GM21723 (cell line): ENCODE results near the gene SPOCK3.
"Not testable (repeated sequence)": the region's sequence is repeated elsewhere in the genome, so short reads cannot be mapped to it uniquely, and the experiment has no call there.

ENCODE experiments used
- ATAC-seq: cut with Tn5 transposase; IDR thresholded peaks from one replicate; pipeline ENCODE4 v1.9.1; 2021; ENCODE audit warnings: mild to moderate bottlenecking, moderate library complexity; ENCODE audit not compliant: unreplicated experiment

Gene SPOCK3

DNA sequence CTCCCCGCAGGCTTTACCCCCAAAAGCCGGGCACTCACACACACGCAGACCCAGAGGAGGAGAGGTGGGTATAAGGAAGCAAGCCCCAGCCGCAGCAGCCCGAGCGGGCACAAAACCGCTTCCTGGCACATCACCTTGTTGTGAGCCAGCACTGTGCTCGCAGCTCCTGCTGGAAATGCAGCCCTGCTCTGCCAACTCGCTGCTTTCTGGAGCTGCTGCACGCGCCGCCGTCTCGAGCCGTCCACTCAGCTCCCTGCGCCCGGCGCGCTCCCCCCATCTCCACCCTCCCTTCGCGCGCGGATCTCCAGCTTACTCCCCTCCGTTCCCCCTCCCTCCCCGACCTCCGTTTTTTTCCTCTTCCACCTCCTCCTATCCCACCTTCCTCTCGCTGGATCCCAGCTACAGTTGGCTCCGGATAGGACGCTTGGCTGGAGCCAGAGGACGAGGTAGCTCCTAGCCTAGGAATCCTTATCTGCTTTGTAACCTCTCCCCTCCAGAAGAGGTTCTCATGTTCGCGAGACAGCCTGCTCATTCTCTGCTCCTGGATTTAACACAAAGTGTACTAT is at the start of gene SPOCK3:
SPOCK3 (minus strand) TSS at position 179 of the 566 bp plus-strand sequence.
- ATAC-seq, result no peak

GRCh38 chr4:167282171-167282864 is 48.0 kb upstream of the SPOCK3 start:
- no peak for ATAC-seq

DNA sequence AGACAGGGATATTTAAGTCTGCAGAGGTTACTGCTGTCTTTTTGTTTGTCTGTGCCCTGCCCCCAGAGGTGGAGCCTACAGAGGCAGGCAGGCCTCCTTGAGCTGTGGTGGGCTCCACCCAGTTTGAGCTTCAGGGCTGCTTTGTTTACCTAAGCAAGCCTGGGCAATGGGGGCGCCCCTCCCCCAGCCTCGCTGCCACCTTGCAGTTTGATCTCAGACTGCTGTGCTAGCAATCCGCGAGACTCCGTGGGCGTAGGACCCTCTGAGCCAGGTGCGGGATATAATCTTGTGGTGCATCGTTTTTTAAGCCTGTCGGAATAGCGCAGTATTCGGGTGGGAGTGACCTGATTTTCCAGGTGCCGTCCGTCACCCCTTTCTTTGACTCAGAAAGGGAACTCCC is 47.3 kb upstream of the SPOCK3 start:
- not testable (repeated sequence) for ATAC-seq

GRCh38 chr4:167274351-167274750 is 40.1 kb upstream of the SPOCK3 start:
- no peak for ATAC-seq

- no peak for ATAC-seq
Measured at GRCh38 chr4:167265231-167265630, 30.9 kb upstream of the SPOCK3 start.

- ATAC-seq, result no peak
Measured at GRCh38 chr4:167248271-167248670, 14.0 kb upstream of the SPOCK3 start.

GRCh38 chr4:167239627-167240026 is 5.3 kb upstream of the SPOCK3 start:
- ATAC-seq, result no peak

GRCh38 chr4:167238226-167238625 is 3.9 kb upstream of the SPOCK3 start:
- no peak for ATAC-seq

DNA sequence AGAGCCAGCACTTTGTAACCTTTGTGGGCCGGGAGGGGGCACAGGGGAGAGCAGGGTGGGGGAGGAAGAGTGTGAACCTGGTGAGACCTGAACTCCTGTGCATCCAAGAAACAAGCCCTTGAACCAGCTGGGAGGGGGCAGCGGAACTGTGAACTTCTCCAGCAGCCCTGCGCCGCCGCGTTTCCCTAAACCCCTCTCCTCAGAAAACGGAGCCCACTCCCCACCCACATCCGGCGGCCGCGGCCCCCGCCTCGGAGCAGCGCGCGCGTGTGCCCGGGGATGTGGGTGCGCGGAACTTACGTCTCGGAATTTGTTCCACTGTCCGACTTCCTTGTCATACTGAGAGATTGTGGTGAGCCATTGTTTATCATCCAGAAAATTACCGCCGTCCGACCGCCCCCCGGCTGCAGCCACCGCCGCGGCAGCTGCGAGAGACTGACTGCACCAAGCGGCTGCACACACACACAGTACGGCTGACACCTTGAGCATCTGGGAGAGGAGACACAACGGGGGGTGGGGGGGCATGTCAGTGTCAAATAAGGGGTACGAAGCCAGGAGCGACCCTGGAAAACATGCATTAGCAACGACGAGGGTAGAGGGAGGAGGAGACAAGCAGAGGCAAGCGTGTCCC is 494 bp downstream of the SPOCK3 start:
- no peak for ATAC-seq

DNA sequence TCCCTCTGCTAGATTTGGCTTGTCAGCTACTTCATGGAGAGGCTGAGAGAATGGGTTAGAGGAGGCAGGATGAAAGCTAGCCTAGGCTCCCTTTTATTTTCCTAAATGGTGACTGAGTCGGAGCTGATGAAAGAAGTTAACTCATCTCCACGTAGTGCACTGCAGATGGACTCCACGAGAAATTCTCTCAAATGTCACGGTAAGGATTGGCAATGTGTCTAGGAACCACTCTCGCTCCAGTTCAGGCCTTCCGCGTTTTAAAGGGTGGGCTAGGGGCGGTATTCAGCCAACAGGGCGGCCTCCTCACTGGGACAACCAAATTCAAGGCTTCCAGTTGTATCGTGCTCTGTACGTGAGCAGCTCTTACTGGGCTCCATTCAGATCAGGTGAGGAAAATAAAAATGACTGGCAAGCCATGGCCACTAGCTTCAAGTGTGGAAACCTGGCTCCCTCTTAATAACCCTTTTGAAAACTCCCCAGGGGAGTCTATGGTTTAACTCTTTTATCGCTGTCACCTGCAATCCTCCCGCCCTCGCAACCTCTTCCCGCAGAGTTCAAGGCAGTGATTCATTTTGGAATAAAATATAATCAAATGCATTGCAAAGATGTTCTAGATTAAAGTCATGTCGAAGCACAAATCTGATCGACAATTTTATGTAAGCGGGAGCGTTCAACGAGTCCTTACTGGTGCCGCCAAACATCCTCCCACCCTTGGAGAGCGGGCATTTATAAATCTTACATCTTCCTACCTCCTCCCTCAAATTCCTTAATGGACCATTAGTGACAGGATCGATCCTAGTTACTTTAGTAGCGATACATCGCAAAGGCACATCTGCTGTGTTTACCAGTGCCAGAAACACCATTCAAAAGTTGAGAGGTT is 1.2 kb downstream of the SPOCK3 start:
- ATAC-seq, result no peak

DNA sequence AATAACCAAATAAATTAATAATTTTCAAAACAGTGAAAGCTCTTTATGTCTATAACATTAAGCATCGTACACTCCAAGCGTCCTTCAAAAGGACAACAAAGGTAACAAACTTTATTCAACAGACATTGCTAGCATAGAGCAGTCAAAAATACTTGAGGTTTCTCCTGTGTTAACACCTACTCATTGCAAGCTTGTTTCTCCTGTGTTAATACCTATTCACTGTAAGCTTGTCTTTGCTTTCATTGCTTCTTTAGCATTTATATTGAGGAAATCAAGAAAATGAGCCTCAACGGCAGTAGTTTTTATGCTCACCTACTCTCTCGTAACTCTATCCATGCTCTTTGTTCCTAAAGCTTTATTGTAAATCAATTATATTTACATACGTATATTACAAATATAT is 3.5 kb downstream of the SPOCK3 start:
- ATAC-seq, result no peak

DNA sequence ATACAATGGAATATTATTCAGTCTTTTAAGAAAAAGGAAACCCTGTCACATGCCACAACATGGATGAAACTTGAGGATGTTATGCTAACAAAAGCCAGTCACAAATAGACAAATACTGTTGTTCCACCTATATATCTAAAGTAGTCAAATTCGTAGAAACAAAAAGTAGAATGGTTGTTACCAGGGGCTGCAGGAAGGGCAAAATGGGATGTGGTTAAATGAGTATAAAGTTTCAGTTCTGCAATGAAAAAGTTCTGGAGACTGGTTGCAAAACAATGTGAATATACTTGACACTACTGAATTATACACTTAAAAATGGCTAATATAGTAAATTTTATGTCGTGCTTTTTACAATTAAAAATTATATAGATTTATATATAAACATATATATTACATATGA is 12.2 kb downstream of the SPOCK3 start:
- peak; percentile 90 for ATAC-seq

DNA sequence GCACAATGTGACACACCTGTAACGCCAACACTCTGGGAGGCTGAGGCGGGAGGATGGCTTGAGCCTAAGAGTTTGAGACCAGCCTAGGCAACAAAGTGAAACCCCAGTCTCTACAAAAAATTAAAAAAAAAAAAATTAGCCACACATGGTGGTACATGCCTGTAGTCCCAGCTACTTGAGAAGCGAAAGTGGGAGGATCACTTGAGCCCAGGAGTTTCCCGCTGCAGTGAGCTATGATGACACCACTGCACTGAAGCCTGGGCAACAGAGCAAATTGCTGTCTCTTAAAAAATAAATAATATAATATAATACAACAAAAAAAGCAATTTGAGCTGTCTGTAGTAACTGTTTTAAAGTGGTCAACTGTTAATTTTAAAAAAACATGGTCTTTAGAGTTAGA is 13.2 kb downstream of the SPOCK3 start:
- no peak for ATAC-seq

DNA sequence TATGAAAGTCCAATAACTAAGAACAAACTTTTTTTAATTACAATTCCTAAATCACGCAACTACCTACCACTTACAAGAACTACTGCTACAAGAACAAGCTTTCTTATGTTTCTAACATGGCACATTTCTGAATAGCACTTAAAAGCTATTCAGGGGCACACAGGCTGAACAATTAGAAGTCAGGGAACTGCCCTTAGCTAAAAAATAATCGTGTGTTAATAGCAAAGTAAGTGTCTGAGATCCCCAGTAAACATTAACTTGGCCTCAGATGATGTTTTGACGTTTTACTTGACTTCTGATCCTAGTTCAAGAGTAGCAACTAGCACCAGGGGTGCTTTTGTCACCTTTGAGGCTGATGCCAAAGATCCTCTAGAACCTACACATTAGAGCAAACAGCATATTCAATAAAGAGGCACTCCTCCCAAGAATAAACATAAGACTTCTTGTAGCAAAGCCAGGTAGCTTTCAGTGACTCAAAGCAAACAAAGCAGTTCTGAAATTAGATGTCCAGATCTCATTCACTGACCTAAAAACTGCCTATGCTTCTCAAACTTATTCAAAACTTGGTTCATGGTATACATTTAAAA is 16.2 kb downstream of the SPOCK3 start:
- ATAC-seq, result no peak

DNA sequence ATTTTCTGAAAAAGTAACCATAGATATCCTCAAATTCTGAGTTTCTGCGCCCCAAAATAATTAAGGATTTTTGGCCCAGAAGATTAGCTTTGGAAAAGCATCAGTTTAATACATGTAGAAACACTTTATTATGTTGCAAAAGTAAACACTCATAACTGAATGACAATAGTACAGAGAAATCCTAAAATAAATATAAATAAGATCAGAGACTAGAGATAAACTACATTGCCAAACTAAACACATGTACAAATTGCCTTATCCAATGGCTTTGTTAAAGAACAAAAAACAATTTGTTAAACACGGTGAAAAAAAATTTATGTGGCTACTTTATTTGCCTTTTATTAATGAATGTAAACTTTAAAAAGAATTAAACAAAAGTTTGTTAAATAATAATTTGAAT is 17.5 kb downstream of the SPOCK3 start:
- no peak for ATAC-seq

DNA sequence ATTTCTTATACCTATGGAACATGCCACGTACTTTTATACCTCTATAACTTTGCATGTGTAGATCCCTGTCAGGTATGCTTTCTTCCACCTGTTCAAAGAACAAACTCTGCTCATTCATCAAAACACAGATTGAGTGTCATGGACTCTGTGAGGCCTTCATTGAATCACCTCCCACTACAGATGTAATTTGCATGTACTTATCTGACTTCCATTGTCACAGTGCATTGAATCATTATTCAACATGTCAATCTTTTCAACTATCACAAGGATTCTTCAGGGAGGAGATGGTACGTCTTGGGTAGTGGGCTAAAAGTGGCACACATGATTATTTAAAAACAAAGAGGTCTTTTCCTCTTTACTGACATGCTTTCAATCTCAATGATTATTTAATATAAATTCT is 24.1 kb downstream of the SPOCK3 start:
- no peak for ATAC-seq

- ATAC-seq, result no peak
Measured at GRCh38 chr4:167196344-167197012, 37.8 kb downstream of the SPOCK3 start.

DNA sequence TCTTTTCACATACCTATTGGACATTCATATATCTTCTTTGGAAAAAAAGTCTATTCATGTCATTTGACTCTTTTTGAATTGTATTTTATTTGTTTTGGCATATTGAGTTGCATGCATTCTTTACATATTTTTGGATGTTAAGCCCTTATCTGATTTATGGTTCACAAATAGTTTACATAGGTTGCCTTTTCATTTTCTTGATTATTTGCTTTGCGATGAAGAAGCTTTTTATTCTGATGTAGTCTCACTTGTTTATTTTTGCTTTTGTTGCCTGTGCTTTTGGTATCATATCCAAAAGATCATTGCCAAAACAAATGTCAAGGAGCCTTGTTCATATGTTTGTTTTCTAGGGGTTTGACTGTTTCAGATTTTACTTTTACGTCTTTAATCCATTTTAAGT is 43.9 kb downstream of the SPOCK3 start:
- ATAC-seq, result no peak

GRCh38 chr4:167185465-167185864 is 48.8 kb downstream of the SPOCK3 start:
- no peak for ATAC-seq

DNA sequence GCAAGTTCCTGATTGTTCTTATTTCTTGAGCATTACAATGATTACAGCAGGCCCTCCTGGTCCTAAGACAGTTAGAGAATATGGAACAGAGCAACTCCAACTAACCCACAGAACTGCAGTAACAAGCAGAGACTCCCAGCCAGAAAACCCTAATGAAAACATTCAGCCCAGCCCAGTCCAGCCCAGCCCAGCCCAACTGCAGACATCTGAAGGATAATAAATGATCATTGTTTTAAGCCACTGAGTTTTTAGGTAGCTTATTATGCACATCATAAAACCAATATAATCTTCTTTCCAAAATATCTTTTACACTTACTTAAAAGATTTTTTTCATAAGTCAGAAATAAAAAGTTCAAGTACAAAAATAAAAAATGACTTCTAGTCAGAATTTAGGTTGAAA is 51.3 kb downstream of the SPOCK3 start:
- ATAC-seq, result no peak

DNA sequence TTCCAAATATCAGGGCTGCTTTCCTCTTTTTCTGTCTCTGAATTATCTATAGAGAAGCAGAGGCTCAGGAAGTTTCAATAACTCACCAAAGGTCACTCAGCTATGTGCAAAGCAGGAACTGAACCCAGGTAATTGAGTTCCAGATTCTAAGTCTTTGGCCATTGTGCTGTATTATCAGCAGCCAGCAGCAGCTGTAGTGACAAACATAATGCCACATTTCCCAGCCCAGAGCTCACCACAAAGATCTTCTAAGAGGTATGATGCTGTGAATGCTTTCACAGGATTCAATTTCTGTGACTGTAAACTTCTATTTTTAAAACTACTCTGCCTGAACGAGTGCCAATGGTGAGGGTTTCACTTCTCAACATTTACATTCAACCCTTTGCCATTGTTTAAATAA is 56.4 kb downstream of the SPOCK3 start:
- no peak for ATAC-seq
